K562 (cell line): ENCODE data around the gene PPP1R15B. TPM values are rescaled to one million over a fixed set of nuclear protein-coding genes. Genes with fewer than 3 reads are reported as not detected.

Source experiments
- ATAC-seq: fragments of 200-7000 bp; cut with Tn5 transposase; 3 replicates; pipeline ENCODE4 v1.9.1; 2020; ENCODE audit warnings: moderate library complexity
- BruUV-seq: library from RNA; stranded (reverse); fragments of 400-500 nt; replicated peaks from 2 replicates; lab custom pipeline; 2021; lab: Mats Ljungman, UMichigan
- CTCF ChIA-PET: fragments of 300-600 bp; formaldehyde crosslinking; extraction: SDS; loops from one replicate; lab custom pipeline; 2021; ENCODE audit warnings: low intra/inter-chr PET ratio; lab: Yijun Ruan, JAX
- POLR2A ChIA-PET: fragments of 300-600, 350-650 bp; sonication (Branson Sonifier 250); formaldehyde crosslinking; extraction: SDS; loops from one replicate; lab custom pipeline; 2021; ENCODE audit warnings: antibody characterized with exemption, inconsistent platforms; lab: Yijun Ruan, JAX
- DNase-seq, 4 experiments: peaks; one replicate each; pipeline versions ENCODE4 v3.0.0 to v3.0.0-alpha.2; 2011 to 2018; ENCODE audit warnings: low spot score in 3 of 4, mixed read lengths in 3 of 4; ENCODE audit errors: extremely low read depth in 1 of 4
- FAIRE-seq: peaks from 2 replicates; lab custom pipeline; 2011; peaks lifted over from hg19 to GRCh38; lab: Jason Lieb, UNC
- H2AFZ ChIP-seq: 2 replicates; pipeline ENCODE4 v1.6.0; 2011; ENCODE audit warnings: low read depth, low read length, control low read depth, inconsistent platforms
- H3K27ac ChIP-seq: fragments of 200-600 bp; 3 replicates; pipeline ENCODE4 v1.8.0; 2011; ENCODE audit warnings: low read depth, mild to moderate bottlenecking, control low read depth, inconsistent platforms, low read length, moderate library complexity, mixed read lengths; ENCODE audit errors: extremely low read depth
- H3K27me3 ChIP-seq, 2 experiments: fragments of 300-600 bp in 1 of 2; 2 replicates in 1 of 2; 3 replicates in 1 of 2; pipeline versions ENCODE4 v1.6.0 to v1.8.0; 2011; ENCODE audit warnings: inconsistent platforms in 2 of 2, low read length in 2 of 2, mild to moderate bottlenecking in 1 of 2, mixed read lengths in 1 of 2, moderate library complexity in 1 of 2; ENCODE audit not compliant: control insufficient read depth in 2 of 2, insufficient read depth in 2 of 2
- H3K36me3 ChIP-seq: fragments of 300-600 bp; 3 replicates; pipeline ENCODE4 v1.8.0; 2011; ENCODE audit warnings: mild to moderate bottlenecking, low read length, inconsistent platforms; ENCODE audit not compliant: control insufficient read depth, insufficient read depth
- H3K4me1 ChIP-seq, 2 experiments: fragments of 200-600 bp in 1 of 2; replicated peaks in 1 of 2; 2 replicates in 1 of 2; 3 replicates in 1 of 2; pipeline versions ENCODE4 v1.5.1 to v1.8.0; 2011; ENCODE audit warnings: inconsistent platforms in 2 of 2, low read length in 2 of 2, mild to moderate bottlenecking in 1 of 2, mixed read lengths in 1 of 2, moderate library complexity in 1 of 2; ENCODE audit not compliant: control insufficient read depth in 2 of 2, insufficient read depth in 2 of 2
- H3K4me2 ChIP-seq: 2 replicates; pipeline ENCODE4 v1.6.1; 2011; ENCODE audit warnings: low read length, control low read depth, inconsistent platforms, mixed read lengths; ENCODE audit not compliant: insufficient read depth
- H3K4me3 ChIP-seq: fragments of 200-600 bp; sonication (generic), shearing (Covaris generic); 2 replicates; pipeline ENCODE4 v1.5.1; 2016; ENCODE audit warnings: control low read depth, inconsistent platforms
- H3K79me2 ChIP-seq: fragments of 200-600 bp; 3 replicates; pipeline ENCODE4 v1.8.0; 2011; ENCODE audit warnings: low read length, inconsistent platforms; ENCODE audit not compliant: control insufficient read depth, insufficient read depth
- H3K9ac ChIP-seq, 2 experiments: 2 replicates each; pipeline versions ENCODE4 v1.6.0 to v1.6.1; 2011; ENCODE audit warnings: low read depth in 2 of 2, low read length in 2 of 2, control low read depth in 1 of 2, inconsistent platforms in 1 of 2, mild to moderate bottlenecking in 1 of 2, mixed read lengths in 1 of 2; ENCODE audit not compliant: insufficient read depth in 1 of 2
- H3K9me1 ChIP-seq: one replicate; pipeline ENCODE4 v1.6.0; 2011; ENCODE audit warnings: inconsistent platforms, mild to moderate bottlenecking, low read length, moderate library complexity; ENCODE audit not compliant: control insufficient read depth, insufficient read depth
- H3K9me3 ChIP-seq: replicated peaks from 2 replicates; pipeline ENCODE4 v1.5.1; 2011; ENCODE audit warnings: low read depth, low read length, inconsistent platforms; ENCODE audit not compliant: control insufficient read depth, insufficient read depth
- H4K20me1 ChIP-seq: replicated peaks from 2 replicates; pipeline ENCODE4 v1.6.1; 2011; ENCODE audit warnings: low read length, inconsistent platforms, mixed read lengths; ENCODE audit not compliant: control insufficient read depth, insufficient read depth
- L3MBTL2 ChIP-seq: fragments of 450-650 bp; IDR thresholded peaks from 2 replicates; pipeline ENCODE4 v1.6.1; 2016; ENCODE audit warnings: mild to moderate bottlenecking, moderate library complexity
- RNF2 ChIP-seq: sonication (generic); IDR thresholded peaks from 2 replicates; pipeline ENCODE4 v1.6.1; 2016
- SMARCB1 ChIP-seq: IDR thresholded peaks from 2 replicates; pipeline ENCODE4 v1.6.1; 2011; ENCODE audit warnings: improper control_type of control experiment, low read depth; ENCODE audit not compliant: insufficient read length
- TAF9B ChIP-seq: fragments of 450-650 bp; IDR thresholded peaks from 2 replicates; pipeline ENCODE4 v1.6.1; 2018; ENCODE audit warnings: mild to moderate bottlenecking; ENCODE audit not compliant: partially characterized antibody
- ZNF124 ChIP-seq: sonication (generic); formaldehyde crosslinking; IDR thresholded peaks from 2 replicates; pipeline ENCODE4 v1.8.1; 2022; ENCODE audit warnings: missing genetic modification reagents
- ZNF146 ChIP-seq: IDR thresholded peaks from one replicate; pipeline ENCODE4 v1.6.1; 2018; ENCODE audit warnings: missing compliant biosample characterization; ENCODE audit not compliant: unreplicated experiment
- WGBS: fragments of 100-300 bp; shearing (Covaris generic); methylation state at CpG from one replicate; pipeline ENCODE4 v1.1.6; 2016; ENCODE audit warnings: low coverage, mixed read lengths; ENCODE audit not compliant: insufficient coverage; ENCODE audit errors: missing lambda C conversion rate; 5-methylcytosine and 5-hydroxymethylcytosine counted together
- in situ Hi-C: fragments of 300-500 bp; cut with MboI; formaldehyde crosslinking; loops from 4 replicates; pipeline ENCODE4 v1.15.0; 2018; ENCODE audit warnings: inconsistent platforms, mixed read lengths
- intact Hi-C: fragments of 100-400 bp; cut with micrococcal nuclease; formaldehyde crosslinking; loops from 2 replicates; pipeline ENCODE4 v1.14.2; 2022
- polyA plus RNA-seq, 8 experiments: library from polyadenylated mRNA; depleted of rRNA in 4 of 8; stranded (reverse) in 5 of 8; unstranded in 3 of 8; fragments of >200 nt; fragmentation: Nextera tagmentation in 2 of 8; fragmentation: Illumina TruSeq in 1 of 8; extraction: Ambion mirVana in 2 of 8; extraction: Trizol in 1 of 8; gene quantifications; 2 replicates each; pipeline versions ENCODE4 v1.2.1 to v1.2.3, GENCODE V29; 2011 to 2014; ENCODE audit warnings: inconsistent platforms in 1 of 8, missing spikeins in 1 of 8
- total RNA-seq, 7 experiments: library from RNA; depleted of rRNA in 6 of 7; stranded (reverse); fragments of >200 nt in 6 of 7; fragmentation: Illumina TruSeq in 2 of 7; extraction: Trizol in 2 of 7; gene quantifications; 2 replicates each; pipeline versions ENCODE4 v1.2.1 to v1.2.3, GENCODE V29; 2011 to 2021; ENCODE audit warnings: low replicate concordance in 1 of 7
- TF ChIP-seq, protein P1 (sequence below): fragments of 250-450 bp; sonication (Bioruptor Pico); IDR thresholded peaks from 2 replicates; pipeline ENCODE4 v1.9.0; 2021; ENCODE audit warnings: mild to moderate bottlenecking

PPP1R15B gene
- total and polyA plus RNA-seq, 9 of the 15 experiments (the other 6 are each of a cell fraction or from before 2014, with no cell fraction given), result 17.0 to 48.1 (median 30.8) TPM

DNA sequence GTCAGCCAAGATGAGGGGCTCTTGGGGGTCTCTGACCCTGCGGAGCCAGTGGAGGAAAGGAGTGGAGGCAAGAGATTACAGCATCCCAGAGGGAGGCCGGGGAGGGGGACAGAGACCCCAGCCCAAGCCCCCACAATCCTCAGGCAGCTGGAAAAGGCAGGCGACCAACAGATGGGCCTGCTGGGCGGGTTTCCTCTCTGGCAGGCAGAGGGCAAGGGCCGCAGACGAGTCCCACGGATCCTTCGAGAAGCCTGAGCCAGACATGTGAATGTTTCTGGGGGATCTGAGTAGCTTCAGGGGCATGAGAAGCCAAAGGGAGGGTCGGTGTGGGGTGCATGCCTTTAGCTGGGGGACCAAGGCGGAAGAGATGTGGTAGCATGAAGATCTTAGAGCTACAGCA, 49.8 kb downstream of the PPP1R15B start:
- no TSS peak for BruUV-seq
- no peak for DNase-seq
- TF ChIP-seq ZNF146 (CRISPR knock-in tag) (no peak), ZNF124 (CRISPR knock-in tag) (0 out of 2 replicates have a peak, but pooled peaks have one; percentile 30)
- Histone ChIP-seq H3K27ac (no peak overlapping the region), H3K9me1 (no peaks in the 10 kb centered on the region), H2AFZ (no peak overlapping the region), H3K36me3 (no peaks in the 10 kb centered on the region), H3K4me3 (no peak overlapping the region), H3K9me3 (no peaks in the 10 kb centered on the region), H3K4me2 (no peak overlapping the region), H3K4me1 (peaks cover 28 to 34% of the 10 kb centered on the region in 2 experiments), H3K27me3 (peaks cover 13 to 42% of the 10 kb centered on the region in 2 experiments; a peak in 3 of 5 replicates), H4K20me1 (no peaks in the 10 kb centered on the region), H3K79me2 (no peaks in the 10 kb centered on the region), H3K9ac (0 out of 4 replicates have a peak overlapping the region, but pooled peaks of 1 of the 2 experiments have one; percentile 65)
- in situ Hi-C loops (loop anchor here (5.0 to 10.0 kb wide), 3 partner anchors 149 to 497 kb away; partner anchors contain the start of genes GOLT1A and SNRPE), intact Hi-C loops (loop anchor here (2.0 to 10.0 kb wide), 3 partner anchors 57 to 499 kb away; partner anchors contain the start of gene SNRPE)
- no peak for FAIRE-seq
- ChIA-PET CTCF (interaction anchor here (2.9 to 3.4 kb wide), 2 partner anchors 147 to 199 kb away, joined by 19 to 44 read pairs; partner anchors contain the start of gene GOLT1A), POLR2A (interaction anchor here (0.5 to 2.6 kb wide), 6 partner anchors 8 to 199 kb away, joined by 3 to 8 read pairs (median 4); partner anchors contain the start of gene GOLT1A)
- WGBS, result 61% methylated on average over 10 of the region's 10 CpGs
- ATAC-seq, result no peak

DNA sequence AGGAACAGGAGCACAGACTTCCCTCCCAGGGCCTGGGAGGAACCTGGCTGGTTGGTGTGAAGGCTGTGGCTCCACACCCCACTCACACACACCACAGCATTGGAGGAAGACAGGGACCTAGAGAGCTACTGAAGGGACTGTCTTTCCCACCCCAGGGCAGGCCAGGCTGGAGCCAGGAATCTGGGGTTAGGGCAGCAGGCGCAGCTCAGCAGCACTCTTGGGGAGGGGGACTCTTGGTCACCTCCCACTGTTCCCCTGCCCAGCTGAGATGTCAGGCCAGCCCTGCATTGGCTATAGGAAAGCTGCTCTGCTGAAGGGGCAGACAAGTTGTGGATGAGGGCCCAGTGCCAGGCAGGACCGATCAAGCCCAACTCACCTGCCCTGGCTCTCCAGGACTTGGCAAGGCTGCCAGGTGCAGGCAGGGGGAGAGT, 50.3 kb downstream of the PPP1R15B start:
- H3K9me3 ChIP-seq, result no peaks in the 10 kb centered on the region
- H3K27ac ChIP-seq, result no peak overlapping the region
- no peak overlapping the region for H3K4me3 ChIP-seq
- no peaks in the 10 kb centered on the region for H4K20me1 ChIP-seq
- peak overlapping the region in 1 of 2 experiments; percentile 65; a peak in 1 of 4 replicates for H3K9ac ChIP-seq
- 69% methylated on average over 2 of the region's 2 CpGs for WGBS
- peaks cover 13 to 38% of the 10 kb centered on the region in 2 experiments; a peak in 3 of 5 replicates for H3K27me3 ChIP-seq
- peak overlapping the region; percentile 52; the same call in 1 of the 2 replicates for H2AFZ ChIP-seq
- no peak overlapping the region for H3K4me2 ChIP-seq
- DNase-seq (peak in 1 of 4 experiments; percentile 24), FAIRE-seq (no peak), ATAC-seq (no peak)
- in situ Hi-C loops, result loop anchor here (5.0 to 10.0 kb wide), 3 partner anchors 149 to 497 kb away; partner anchors contain the start of genes GOLT1A and SNRPE
- no peaks in the 10 kb centered on the region for H3K79me2 ChIP-seq
- BruUV-seq, result no TSS peak
- H3K4me1 ChIP-seq, result peaks cover 28 to 34% of the 10 kb centered on the region in 2 experiments
- ChIA-PET POLR2A (interaction anchor here (0.5 to 2.6 kb wide), 8 partner anchors 7 to 956 kb away, joined by 3 to 8 read pairs (median 3); no protein-coding TSS in a partner anchor), CTCF (interaction anchor here (3.4 kb wide), 1 partner anchor 199 kb away, joined by 44 read pairs; no protein-coding TSS in a partner anchor)
- no peaks in the 10 kb centered on the region for H3K36me3 ChIP-seq
- H3K9me1 ChIP-seq, result no peaks in the 10 kb centered on the region
- TF ChIP-seq, protein P1, sequence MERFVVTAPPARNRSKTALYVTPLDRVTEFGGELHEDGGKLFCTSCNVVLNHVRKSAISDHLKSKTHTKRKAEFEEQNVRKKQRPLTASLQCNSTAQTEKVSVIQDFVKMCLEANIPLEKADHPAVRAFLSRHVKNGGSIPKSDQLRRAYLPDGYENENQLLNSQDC (CRISPR knock-in tag), result no peak
- TF ChIP-seq L3MBTL2 (peak; percentile 48; the same call in 1 of the 2 replicates), SMARCB1 (no peak), TAF9B (no peak), RNF2 (peak; percentile 38; the same call in 1 of the 2 replicates)
- intact Hi-C loops, result loop anchor here (5.0 to 10.0 kb wide), 2 partner anchors 443 to 499 kb away; partner anchors contain the start of gene SNRPE
